Cardiac fibroblast (primary cell): ENCODE results near the gene PACRG.

Source experiments
- DNase-seq, 2 donors: peaks; one replicate each; pipeline versions ENCODE4 v3.0.0 to v3.0.0-alpha.2; 2010; ENCODE audit warnings: low read depth in 2 of 2
- H3K4me3 ChIP-seq, 2 donors: replicated peaks in 1 of 2; 1 replicate in 1 of 2; 2 replicates in 1 of 2; pipeline ENCODE4 v1.5.1; 2011; ENCODE audit warnings: low read depth in 2 of 2, low read length in 2 of 2, mild to moderate bottlenecking in 2 of 2, moderate library complexity in 1 of 2
- TF ChIP-seq, protein P1 (sequence below): IDR thresholded peaks from one replicate; pipeline ENCODE4 v1.5.1; 2011; ENCODE audit warnings: low read depth, mild to moderate bottlenecking, low read length, inconsistent platforms

PACRG gene

GRCh38 chr6:162684052-162684451 lies 43.7 kb upstream of the PACRG start:
- DNase-seq, result no peak
- TF ChIP-seq, protein P1, sequence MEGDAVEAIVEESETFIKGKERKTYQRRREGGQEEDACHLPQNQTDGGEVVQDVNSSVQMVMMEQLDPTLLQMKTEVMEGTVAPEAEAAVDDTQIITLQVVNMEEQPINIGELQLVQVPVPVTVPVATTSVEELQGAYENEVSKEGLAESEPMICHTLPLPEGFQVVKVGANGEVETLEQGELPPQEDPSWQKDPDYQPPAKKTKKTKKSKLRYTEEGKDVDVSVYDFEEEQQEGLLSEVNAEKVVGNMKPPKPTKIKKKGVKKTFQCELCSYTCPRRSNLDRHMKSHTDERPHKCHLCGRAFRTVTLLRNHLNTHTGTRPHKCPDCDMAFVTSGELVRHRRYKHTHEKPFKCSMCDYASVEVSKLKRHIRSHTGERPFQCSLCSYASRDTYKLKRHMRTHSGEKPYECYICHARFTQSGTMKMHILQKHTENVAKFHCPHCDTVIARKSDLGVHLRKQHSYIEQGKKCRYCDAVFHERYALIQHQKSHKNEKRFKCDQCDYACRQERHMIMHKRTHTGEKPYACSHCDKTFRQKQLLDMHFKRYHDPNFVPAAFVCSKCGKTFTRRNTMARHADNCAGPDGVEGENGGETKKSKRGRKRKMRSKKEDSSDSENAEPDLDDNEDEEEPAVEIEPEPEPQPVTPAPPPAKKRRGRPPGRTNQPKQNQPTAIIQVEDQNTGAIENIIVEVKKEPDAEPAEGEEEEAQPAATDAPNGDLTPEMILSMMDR, result no peak
- H3K4me3 ChIP-seq, result no peak overlapping the region

- TF ChIP-seq, protein P1, result no peak
- DNase-seq, result no peak
- no peak overlapping the region for H3K4me3 ChIP-seq
These were observed 42.8 kb upstream of the PACRG start for GRCh38 chr6:162684961-162685360.

- no peak for DNase-seq
- TF ChIP-seq, protein P1, result no peak
- H3K4me3 ChIP-seq, result no peak overlapping the region
These were observed 42.2 kb upstream of the PACRG start for GRCh38 chr6:162685586-162685985.

GRCh38 chr6:162688751-162689345 lies 38.9 kb upstream of the PACRG start:
- TF ChIP-seq, protein P1, result no peak
- no peak overlapping the region for H3K4me3 ChIP-seq
- DNase-seq, result no peak

DNA sequence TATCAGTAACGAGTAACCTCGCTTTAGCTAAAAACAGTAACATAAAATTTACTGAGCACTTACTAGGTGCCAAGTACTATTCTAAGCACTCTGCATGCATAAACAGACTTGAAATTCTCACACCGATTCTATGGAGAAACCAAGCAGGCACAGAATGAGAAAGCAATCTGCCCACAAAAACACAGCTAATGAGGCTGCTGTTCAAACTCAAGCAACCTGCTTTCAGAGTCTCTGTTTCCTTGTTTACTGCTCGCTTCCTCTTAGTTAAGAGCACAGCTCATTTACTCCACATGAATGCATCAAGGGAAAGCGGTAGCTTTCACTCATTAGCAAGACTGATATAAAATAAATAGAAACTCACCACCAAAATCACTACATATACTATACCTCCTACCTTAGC lies 37.6 kb upstream of the PACRG start:
- H3K4me3 ChIP-seq, result no peak overlapping the region
- no peak for DNase-seq
- TF ChIP-seq, protein P1, result no peak

DNA sequence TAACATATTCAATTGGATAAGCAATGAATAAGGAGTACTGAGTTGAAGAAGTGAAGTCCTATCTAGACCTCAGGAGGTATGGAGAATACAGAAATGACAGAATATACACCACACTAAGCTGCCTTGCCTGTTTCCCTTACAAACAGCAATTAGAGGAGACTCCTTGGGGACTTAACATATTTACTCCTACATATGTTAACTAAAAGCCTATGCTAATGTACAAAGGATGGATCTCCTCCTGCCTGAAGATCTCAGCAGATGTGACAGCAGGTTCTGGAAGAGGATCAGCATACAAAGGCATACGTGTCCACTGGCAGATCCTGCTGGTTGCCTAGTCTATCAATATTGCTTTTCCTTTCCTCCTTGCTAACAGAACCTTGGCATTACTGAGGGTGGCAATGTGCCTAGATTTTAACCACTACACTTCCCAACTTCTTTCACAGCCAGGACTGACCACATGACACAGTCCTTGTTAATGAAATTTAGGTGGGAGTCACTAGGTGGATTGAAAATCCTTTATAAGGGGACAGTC lies 29.8 kb upstream of the PACRG start:
- TF ChIP-seq, protein P1, result no peak
- no peak for DNase-seq
- H3K4me3 ChIP-seq, result no peak overlapping the region

GRCh38 chr6:162698440-162698839 lies 29.3 kb upstream of the PACRG start:
- TF ChIP-seq, protein P1, result no peak
- H3K4me3 ChIP-seq, result no peak overlapping the region
- DNase-seq, result no peak
